A673 (cell line): ENCODE measurements around the gene UNC45A.

Experiments
- CTCF ChIP-seq: fragments of 300-800, 200-600 bp; sonication (generic); conservative IDR thresholded peaks from 2 replicates; pipeline ENCODE4 v1.5.1; 2017; ENCODE audit warnings: low read depth, mild to moderate bottlenecking, antibody characterized with exemption, low read length, moderate library complexity, mixed read lengths
- EZH2 ChIP-seq: fragments of 200-600 bp; sonication (generic); IDR thresholded peaks from 2 replicates; pipeline ENCODE4 v1.6.1; 2017; ENCODE audit warnings: borderline replicate concordance, low read depth, mild to moderate bottlenecking, mixed read lengths, antibody characterized with exemption, low read length; ENCODE audit not compliant: poor library complexity, severe bottlenecking

- no peak for TF ChIP-seq CTCF
- TF ChIP-seq EZH2, result no peak
Observed at GRCh38 chr15:90915216-90915807, 19.8 kb upstream of the UNC45A start.
